Peyer's patch (tissue), 4 donors: ENCODE measurements around the gene HSPA1A. TPM values are rescaled to one million over a fixed set of nuclear protein-coding genes. Genes with fewer than 3 reads are reported as not detected.
A peak's percentile ranks its signal among the peaks of the same experiment; 100 is the strongest.
"Not testable (repeated sequence)": the region's sequence is repeated elsewhere in the genome, so short reads cannot be mapped to it uniquely, and the experiment has no call there.

Experiments
- DNase-seq, 3 donors: peaks; one replicate each; pipeline ENCODE4 v3.0.0-alpha.2; 2017 to 2019
- H3K27ac ChIP-seq, 4 donors: fragments of 200-600 bp; sonication (generic); one replicate each; pipeline ENCODE4 v1.5.1; 2016 to 2019
- H3K27me3 ChIP-seq, 2 donors: fragments of 200-600 bp; sonication (generic); one replicate each; pipeline ENCODE4 v1.5.1; 2019
- H3K36me3 ChIP-seq, 3 donors: fragments of 200-600 bp; sonication (generic); one replicate each; pipeline ENCODE4 v1.5.1; 2016 to 2019
- H3K4me1 ChIP-seq, 4 donors: fragments of 200-600 bp; sonication (generic); one replicate each; pipeline ENCODE4 v1.5.1; 2016 to 2019
- H3K4me3 ChIP-seq, 4 donors: fragments of 200-600 bp; sonication (generic); 1 replicate in 3 of 4; 2 replicates in 1 of 4; pipeline ENCODE4 v1.5.1; 2016 to 2019; ENCODE audit warnings: mild to moderate bottlenecking in 1 of 4
- H3K9me3 ChIP-seq, 4 donors: fragments of 200-600 bp; sonication (generic); one replicate each; pipeline ENCODE4 v1.5.1; 2016 to 2019; ENCODE audit warnings: mild to moderate bottlenecking in 1 of 4
- POLR2A ChIP-seq, 2 donors: fragments of 450-650 bp; IDR thresholded peaks; one replicate each; pipeline ENCODE4 v1.5.1; 2017; ENCODE audit warnings: antibody characterized with exemption in 2 of 2, mild to moderate bottlenecking in 2 of 2, moderate library complexity in 2 of 2
- total RNA-seq, 4 donors: library from RNA; depleted of rRNA; stranded (reverse); fragments of >200 nt; gene quantifications; one replicate each; pipeline ENCODE4 v1.1.0, GENCODE V29; 2016
- TF ChIP-seq, protein P1 (sequence below), 6 experiments: fragments of 450-650 bp in 4 of 6; fragments of 200-600 bp in 2 of 6; sonication (generic) in 1 of 6; IDR thresholded peaks; one replicate each; pipeline ENCODE4 v1.5.1; 2017 to 2019; ENCODE audit warnings: antibody characterized with exemption in 6 of 6, mild to moderate bottlenecking in 3 of 6, moderate library complexity in 1 of 6

Gene HSPA1A
- total RNA-seq, 4 donors from 2014 or later, result 38.1 to 123 (median 67.0) TPM

GRCh38 chr6:31792761-31793171 is 22.6 kb upstream of the HSPA1A start:
- Histone ChIP-seq H3K36me3 (peaks cover 0 to 8% (median 0%) of the 10 kb centered on the region in 3 donors), H3K4me1 (peaks cover 0 to 15% (median 9%) of the 10 kb centered on the region in 4 donors), H3K27ac (peak overlapping the region in 1 of 4 donors; percentile 46), H3K9me3 (no peaks in the 10 kb centered on the region), H3K27me3 (no peaks in the 10 kb centered on the region), H3K4me3 (no peak overlapping the region)
- TF ChIP-seq, protein P1, sequence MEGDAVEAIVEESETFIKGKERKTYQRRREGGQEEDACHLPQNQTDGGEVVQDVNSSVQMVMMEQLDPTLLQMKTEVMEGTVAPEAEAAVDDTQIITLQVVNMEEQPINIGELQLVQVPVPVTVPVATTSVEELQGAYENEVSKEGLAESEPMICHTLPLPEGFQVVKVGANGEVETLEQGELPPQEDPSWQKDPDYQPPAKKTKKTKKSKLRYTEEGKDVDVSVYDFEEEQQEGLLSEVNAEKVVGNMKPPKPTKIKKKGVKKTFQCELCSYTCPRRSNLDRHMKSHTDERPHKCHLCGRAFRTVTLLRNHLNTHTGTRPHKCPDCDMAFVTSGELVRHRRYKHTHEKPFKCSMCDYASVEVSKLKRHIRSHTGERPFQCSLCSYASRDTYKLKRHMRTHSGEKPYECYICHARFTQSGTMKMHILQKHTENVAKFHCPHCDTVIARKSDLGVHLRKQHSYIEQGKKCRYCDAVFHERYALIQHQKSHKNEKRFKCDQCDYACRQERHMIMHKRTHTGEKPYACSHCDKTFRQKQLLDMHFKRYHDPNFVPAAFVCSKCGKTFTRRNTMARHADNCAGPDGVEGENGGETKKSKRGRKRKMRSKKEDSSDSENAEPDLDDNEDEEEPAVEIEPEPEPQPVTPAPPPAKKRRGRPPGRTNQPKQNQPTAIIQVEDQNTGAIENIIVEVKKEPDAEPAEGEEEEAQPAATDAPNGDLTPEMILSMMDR (IDR thresholded peaks at IDR 0.05), result no peak
- TF ChIP-seq POLR2A (IDR thresholded peaks at IDR 0.05), result no peak
- DNase-seq, result no peak

- peak overlapping the region in 1 of 4 donors; percentile 89 for H3K4me3 ChIP-seq
- H3K4me1 ChIP-seq, result peaks cover 0 to 15% (median 9%) of the 10 kb centered on the region in 4 donors
- H3K9me3 ChIP-seq, H3K36me3 ChIP-seq, H3K27me3 ChIP-seq, DNase-seq: not testable (repeated sequence)
- H3K27ac ChIP-seq, result peak overlapping the region in 1 of 4 donors; percentile 98
These were observed 21.5 kb upstream of the HSPA1A start for GRCh38 chr6:31793927-31794245.

DNA sequence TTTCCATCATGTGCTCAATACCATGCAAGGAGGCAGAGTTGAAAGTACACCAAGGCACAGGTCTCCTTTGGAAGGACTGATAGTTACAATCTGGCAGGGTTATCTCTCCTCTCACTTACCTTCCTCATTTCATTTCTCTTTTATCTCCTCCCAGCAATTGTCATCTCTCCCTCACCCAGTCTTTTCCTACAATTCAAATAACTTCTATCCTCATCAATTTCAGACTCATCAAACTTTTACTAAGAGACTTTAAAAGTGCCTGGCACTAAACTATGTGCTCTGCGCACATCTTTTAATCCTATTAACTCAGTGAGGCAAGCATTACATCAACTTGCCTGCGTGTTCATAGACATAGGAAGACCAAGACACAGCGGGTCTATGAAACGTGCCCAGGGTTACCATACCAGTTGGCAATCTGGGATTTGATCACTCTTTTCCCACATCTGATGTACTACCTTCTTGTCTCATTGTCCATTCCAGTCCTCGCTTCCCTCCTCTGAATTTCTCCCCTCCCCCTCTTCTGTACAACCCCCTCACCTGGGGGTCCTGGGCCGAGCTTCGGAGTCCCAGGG is 21.0 kb upstream of the HSPA1A start:
- Histone ChIP-seq H3K27ac (peak overlapping the region; percentile 93 to 98 (median 97)), H3K4me1 (peaks cover 0 to 15% (median 9%) of the 10 kb centered on the region in 4 donors), H3K4me3 (peak overlapping the region; percentile 89 to 98 (median 93)), H3K27me3 (no peaks in the 10 kb centered on the region), H3K9me3 (no peaks in the 10 kb centered on the region), H3K36me3 (peaks cover 0 to 8% (median 0%) of the 10 kb centered on the region in 3 donors)
- no peak for TF ChIP-seq POLR2A (IDR thresholded peaks at IDR 0.05)
- TF ChIP-seq, protein P1 (IDR thresholded peaks at IDR 0.05), result no peak
- no peak for DNase-seq

GRCh38 chr6:31794866-31795615 is 20.3 kb upstream of the HSPA1A start:
- peak overlapping the region; percentile 89 to 98 (median 93) for H3K4me3 ChIP-seq
- peaks cover 0 to 15% (median 9%) of the 10 kb centered on the region in 4 donors for H3K4me1 ChIP-seq
- TF ChIP-seq POLR2A (IDR thresholded peaks at IDR 0.05), result no peak
- TF ChIP-seq, protein P1 (IDR thresholded peaks at IDR 0.05), result no peak
- H3K9me3 ChIP-seq, result no peaks in the 10 kb centered on the region
- H3K27ac ChIP-seq, result peak overlapping the region; percentile 93 to 98 (median 97)
- peaks cover 0 to 8% (median 0%) of the 10 kb centered on the region in 3 donors for H3K36me3 ChIP-seq
- DNase-seq, result no peak
- no peaks in the 10 kb centered on the region for H3K27me3 ChIP-seq

DNA sequence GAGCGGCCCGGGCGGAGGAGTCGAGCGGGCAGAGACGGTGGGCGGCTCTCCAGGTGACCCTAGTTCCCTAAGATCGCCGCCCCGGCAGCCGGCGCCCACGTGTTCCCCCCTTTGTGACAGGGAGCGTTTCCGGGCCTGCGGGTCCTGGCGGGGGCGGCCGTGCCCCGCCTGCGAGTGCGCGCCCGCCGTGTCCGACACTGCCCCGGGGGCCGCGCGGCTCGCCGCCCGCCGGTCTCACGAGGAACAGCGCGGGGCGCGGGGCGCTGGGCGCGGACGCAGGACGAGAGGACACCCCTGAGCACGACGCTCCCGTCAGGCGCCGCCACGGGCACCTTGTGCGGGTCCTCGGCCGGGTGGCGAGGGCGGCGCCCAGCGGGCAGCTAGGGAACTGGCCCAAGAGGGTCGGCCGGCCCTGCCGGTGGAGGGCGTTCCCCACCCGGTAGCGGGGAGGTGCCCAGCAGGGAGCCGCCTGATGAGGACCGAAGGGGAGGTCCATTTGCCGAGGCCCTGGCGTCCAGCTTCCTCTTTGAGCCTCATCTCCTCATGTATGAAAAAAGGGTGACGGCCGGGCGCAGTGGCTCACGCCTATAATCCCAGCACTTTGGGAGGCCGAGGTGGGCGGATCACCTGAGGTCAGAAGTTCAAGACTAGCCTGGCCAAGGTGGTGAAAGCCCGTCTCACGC is 19.6 kb upstream of the HSPA1A start, which contains the start of gene VARS1:
VARS1 (minus strand) TSS at position 137 of the 683 bp plus-strand sequence. CDS start 535 bp downstream, outside the sequence.
- Histone ChIP-seq H3K9me3 (no peaks in the 10 kb centered on the region), H3K27me3 (no peaks in the 10 kb centered on the region), H3K4me1 (peaks cover 0 to 15% (median 9%) of the 10 kb centered on the region in 4 donors), H3K36me3 (peaks cover 0 to 8% (median 0%) of the 10 kb centered on the region in 3 donors), H3K27ac (peak within 1 kb of the TSS; percentile 93 to 98 (median 97)), H3K4me3 (peak within 1 kb of the TSS; percentile 89 to 98 (median 93))
- TF ChIP-seq, protein P1 (IDR thresholded peaks at IDR 0.05), result peak; percentile 83 to 98 (median 94)
- peak; percentile 35 to 36 for TF ChIP-seq POLR2A (IDR thresholded peaks at IDR 0.05)
- peak; percentile 88 to 96 (median 95) for DNase-seq
